ENCODE measurements around the gene SGSM1. TPM values are rescaled to one million over a fixed set of nuclear protein-coding genes. Genes with fewer than 3 reads are reported as not detected.

Gene SGSM1
- polyA plus RNA-seq (2013), result 0.04 and 0.08 TPM in 2 replicates

GRCh38 chr22:24805790-24806662 lies at the start of gene SGSM1:
TSS of gene SGSM1 (plus strand) at chr22:24806211. CDS start at chr22:24806326, 115 bp downstream.
- H2AK5ac ChIP-seq (ENCODE audit: low read length), result no peak within 1 kb of the TSS
- H4K8ac ChIP-seq (ENCODE audit: low read depth, low read length), result peak within 1 kb of the TSS; percentile 40
- H4K12ac ChIP-seq (ENCODE audit: low read depth, low read length), result peak within 1 kb of the TSS; percentile 28
- no peak within 1 kb of the TSS for H2BK120ac ChIP-seq (ENCODE audit: insufficient read depth, low read length, poor library complexity)
- peaks cover 2% of the 10 kb centered on the region for H3K79me1 ChIP-seq (ENCODE audit: low read length)
- DNase-seq, result peak; percentile 65 to 84
- H3K23ac ChIP-seq (ENCODE audit: low read length), result no peak within 1 kb of the TSS
- peaks cover 0 to 2% of the 10 kb centered on the region in 2 experiments for H3K4me1 ChIP-seq (ENCODE audit: control insufficient read depth in 1 of 2, insufficient read depth in 2 of 2, low read length in 2 of 2)
- H3K9me3 ChIP-seq (ENCODE audit: insufficient read depth, low read depth, low read length), result no peaks in the 10 kb centered on the region
- H3K27ac ChIP-seq (ENCODE audit: low read depth, low read length), result no peak within 1 kb of the TSS
- H3K4me3 ChIP-seq (ENCODE audit: low read depth, low read length), result peak within 1 kb of the TSS; percentile 69
- peak within 1 kb of the TSS; percentile 79 for H3K4me2 ChIP-seq (ENCODE audit: low read length)
- no peak within 1 kb of the TSS for H3K18ac ChIP-seq (ENCODE audit: low read length)
- no peak within 1 kb of the TSS for H2BK12ac ChIP-seq (ENCODE audit: low read length)
- H3K4ac ChIP-seq (ENCODE audit: low read depth, low read length), result no peak within 1 kb of the TSS
- no peaks in the 10 kb centered on the region for H3K79me2 ChIP-seq (ENCODE audit: control insufficient read depth, insufficient read depth, low read length, poor library complexity)
- H4K91ac ChIP-seq (ENCODE audit: low read depth, low read length), result no peak within 1 kb of the TSS
- no peak within 1 kb of the TSS for H3K14ac ChIP-seq (ENCODE audit: low read length)
- peak within 1 kb of the TSS; percentile 73 for H2AFZ ChIP-seq (ENCODE audit: insufficient read depth, low read length, poor library complexity)
- H2BK5ac ChIP-seq (ENCODE audit: low read depth, low read length, poor library complexity), result no peak within 1 kb of the TSS
- no peak within 1 kb of the TSS for H3K9ac ChIP-seq (ENCODE audit: low read length)
- no peaks in the 10 kb centered on the region for H3K27me3 ChIP-seq (ENCODE audit: insufficient read depth, low read length)
- WGBS (ENCODE audit: extremely low coverage, insufficient coverage, insufficient read length), result no CpG with 5 or more reads among the region's 80 CpGs
- no peaks in the 10 kb centered on the region for H3K36me3 ChIP-seq (ENCODE audit: control insufficient read depth in 1 of 2, insufficient read depth in 2 of 2, low read length in 2 of 2)

DNA sequence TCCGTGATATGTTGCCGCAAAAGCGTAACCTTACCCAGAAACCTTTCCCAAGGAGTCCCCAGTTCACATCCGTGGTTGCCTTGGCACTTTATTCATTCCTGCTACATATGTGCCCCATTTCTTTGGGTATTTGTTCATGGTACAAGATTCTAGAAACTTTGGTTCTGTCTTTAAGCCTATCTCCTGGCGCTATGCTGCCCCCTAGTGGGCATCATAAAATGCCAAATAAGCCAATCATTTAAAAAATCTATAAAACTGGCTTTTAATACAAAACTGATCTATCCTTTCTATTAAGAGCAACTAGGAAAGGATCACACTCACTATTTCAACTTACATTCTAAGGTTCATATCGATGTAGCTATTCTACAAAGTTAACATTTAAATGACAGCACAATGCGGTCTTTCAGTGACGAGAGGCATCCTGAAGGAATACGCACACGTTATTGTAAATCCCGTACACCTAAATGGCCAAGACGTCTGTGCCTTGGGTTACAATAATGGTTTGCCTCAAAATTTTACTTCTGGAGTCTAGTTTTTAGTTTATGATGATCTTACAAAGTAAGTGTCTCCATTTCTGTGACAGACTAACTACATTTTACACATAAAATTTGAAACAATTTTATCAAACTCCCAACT lies 47.7 kb upstream of the SGSM1 start:
- no peak overlapping the region for H3K4ac ChIP-seq (ENCODE audit: low read depth, low read length)
- no peak overlapping the region for H2AFZ ChIP-seq (ENCODE audit: insufficient read depth, low read length, poor library complexity)
- H3K79me2 ChIP-seq (ENCODE audit: control insufficient read depth, insufficient read depth, low read length, poor library complexity), result no peaks in the 10 kb centered on the region
- no peak overlapping the region for H2BK12ac ChIP-seq (ENCODE audit: low read length)
- H3K4me2 ChIP-seq (ENCODE audit: low read length), result no peak overlapping the region
- H4K91ac ChIP-seq (ENCODE audit: low read depth, low read length), result no peak overlapping the region
- peak; percentile 31 to 72 for DNase-seq
- no peak overlapping the region for H2BK5ac ChIP-seq (ENCODE audit: low read depth, low read length, poor library complexity)
- no peak overlapping the region for H4K12ac ChIP-seq (ENCODE audit: low read depth, low read length)
- H3K9me3 ChIP-seq (ENCODE audit: insufficient read depth, low read depth, low read length), result no peaks in the 10 kb centered on the region
- H3K79me1 ChIP-seq (ENCODE audit: low read length), result no peaks in the 10 kb centered on the region
- H3K14ac ChIP-seq (ENCODE audit: low read length), result no peak overlapping the region
- H3K27me3 ChIP-seq (ENCODE audit: insufficient read depth, low read length), result no peaks in the 10 kb centered on the region
- no peak overlapping the region for H3K23ac ChIP-seq (ENCODE audit: low read length)
- no peak overlapping the region for H3K18ac ChIP-seq (ENCODE audit: low read length)
- H3K4me1 ChIP-seq (ENCODE audit: control insufficient read depth in 1 of 2, insufficient read depth in 2 of 2, low read length in 2 of 2), result no peaks in the 10 kb centered on the region
- H2AK5ac ChIP-seq (ENCODE audit: low read length), result no peak overlapping the region
- no peak overlapping the region for H2BK120ac ChIP-seq (ENCODE audit: insufficient read depth, low read length, poor library complexity)
- no peak overlapping the region for H4K8ac ChIP-seq (ENCODE audit: low read depth, low read length)
- no CpG with 5 or more reads among the region's 12 CpGs for WGBS (ENCODE audit: extremely low coverage, insufficient coverage, insufficient read length)
- H3K36me3 ChIP-seq (ENCODE audit: control insufficient read depth in 1 of 2, insufficient read depth in 2 of 2, low read length in 2 of 2), result no peaks in the 10 kb centered on the region
- no peak overlapping the region for H3K27ac ChIP-seq (ENCODE audit: low read depth, low read length)
- no peak overlapping the region for H3K9ac ChIP-seq (ENCODE audit: low read length)
- H3K4me3 ChIP-seq (ENCODE audit: low read depth, low read length), result no peak overlapping the region

DNA sequence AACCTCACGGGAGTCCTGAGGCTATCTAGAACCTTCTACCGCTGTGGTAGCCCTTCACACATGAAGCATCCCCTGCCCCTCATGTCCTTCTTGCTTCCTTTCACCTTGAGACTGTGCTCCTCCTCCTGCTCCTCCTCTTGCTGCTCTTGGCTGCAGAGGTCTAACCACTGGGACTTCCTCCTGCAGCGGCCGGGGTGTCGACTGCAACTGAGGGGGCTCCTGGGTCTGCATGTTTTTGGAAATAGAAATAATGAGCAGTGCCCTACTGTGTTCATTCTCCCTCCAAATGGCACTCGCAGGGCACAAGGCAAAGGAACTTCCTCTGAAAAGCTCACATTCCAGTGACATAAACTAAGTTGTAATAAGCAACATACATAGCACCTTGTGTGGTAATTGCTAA lies 46.2 kb upstream of the SGSM1 start:
- no peak overlapping the region for H3K18ac ChIP-seq (ENCODE audit: low read length)
- no peak for DNase-seq
- no CpG with 5 or more reads among the region's 6 CpGs for WGBS (ENCODE audit: extremely low coverage, insufficient coverage, insufficient read length)
- no peak overlapping the region for H3K4me2 ChIP-seq (ENCODE audit: low read length)
- H2AFZ ChIP-seq (ENCODE audit: insufficient read depth, low read length, poor library complexity), result no peak overlapping the region
- H3K9me3 ChIP-seq (ENCODE audit: insufficient read depth, low read depth, low read length), result no peaks in the 10 kb centered on the region
- no peak overlapping the region for H3K14ac ChIP-seq (ENCODE audit: low read length)
- H3K4me3 ChIP-seq (ENCODE audit: low read depth, low read length), result no peak overlapping the region
- H3K27ac ChIP-seq (ENCODE audit: low read depth, low read length), result no peak overlapping the region
- H3K79me1 ChIP-seq (ENCODE audit: low read length), result no peaks in the 10 kb centered on the region
- H4K12ac ChIP-seq (ENCODE audit: low read depth, low read length), result no peak overlapping the region
- no peaks in the 10 kb centered on the region for H3K79me2 ChIP-seq (ENCODE audit: control insufficient read depth, insufficient read depth, low read length, poor library complexity)
- H3K27me3 ChIP-seq (ENCODE audit: insufficient read depth, low read length), result no peaks in the 10 kb centered on the region
- no peak overlapping the region for H2BK12ac ChIP-seq (ENCODE audit: low read length)
- no peak overlapping the region for H3K4ac ChIP-seq (ENCODE audit: low read depth, low read length)
- H3K4me1 ChIP-seq (ENCODE audit: control insufficient read depth in 1 of 2, insufficient read depth in 2 of 2, low read length in 2 of 2), result no peaks in the 10 kb centered on the region
- H3K23ac ChIP-seq (ENCODE audit: low read length), result no peak overlapping the region
- H3K36me3 ChIP-seq (ENCODE audit: control insufficient read depth in 1 of 2, insufficient read depth in 2 of 2, low read length in 2 of 2), result no peaks in the 10 kb centered on the region
- no peak overlapping the region for H3K9ac ChIP-seq (ENCODE audit: low read length)
- no peak overlapping the region for H2AK5ac ChIP-seq (ENCODE audit: low read length)
- H2BK5ac ChIP-seq (ENCODE audit: low read depth, low read length, poor library complexity), result no peak overlapping the region
- H4K8ac ChIP-seq (ENCODE audit: low read depth, low read length), result no peak overlapping the region
- no peak overlapping the region for H4K91ac ChIP-seq (ENCODE audit: low read depth, low read length)
- no peak overlapping the region for H2BK120ac ChIP-seq (ENCODE audit: insufficient read depth, low read length, poor library complexity)

DNA sequence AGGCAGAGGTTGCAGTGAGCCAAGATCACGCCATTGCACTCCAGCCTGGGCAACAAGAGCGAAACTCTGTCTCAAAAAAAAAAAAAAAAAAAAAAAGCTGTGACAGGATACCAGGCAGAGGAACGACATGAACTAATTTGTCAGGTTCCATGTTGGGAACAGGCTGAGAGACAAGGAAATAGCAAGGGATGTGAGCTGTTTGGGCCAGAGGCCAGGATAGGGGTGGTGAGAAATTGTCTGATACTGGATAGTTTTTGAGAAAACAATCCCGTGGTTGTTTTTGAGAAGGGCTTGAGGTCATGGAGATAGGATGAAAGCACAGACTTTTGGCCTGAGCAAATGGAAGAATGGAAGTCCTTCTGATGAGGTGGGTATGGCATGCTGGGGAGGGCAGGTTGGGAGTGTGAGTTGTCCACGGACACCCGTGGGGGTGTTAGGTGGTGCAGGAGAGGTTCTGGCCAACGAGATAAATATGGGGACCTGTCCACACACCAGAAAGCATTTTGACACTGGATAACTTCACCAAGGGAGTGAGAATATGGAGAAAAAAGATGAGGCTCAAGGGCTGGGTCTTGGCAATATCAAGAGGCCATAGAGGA lies 45.2 kb upstream of the SGSM1 start:
- no peak overlapping the region for H2AK5ac ChIP-seq (ENCODE audit: low read length)

More for the DNA sequence above, 45.2 kb upstream of the SGSM1 start:
- Histone ChIP-seq H3K79me2 (ENCODE audit: control insufficient read depth, insufficient read depth, low read length, poor library complexity) (no peaks in the 10 kb centered on the region), H3K4me2 (ENCODE audit: low read length) (no peak overlapping the region), H3K4ac (ENCODE audit: low read depth, low read length) (no peak overlapping the region), H3K4me1 (ENCODE audit: control insufficient read depth in 1 of 2, insufficient read depth in 2 of 2, low read length in 2 of 2) (no peaks in the 10 kb centered on the region), H2BK120ac (ENCODE audit: insufficient read depth, low read length, poor library complexity) (no peak overlapping the region), H2BK5ac (ENCODE audit: low read depth, low read length, poor library complexity) (no peak overlapping the region), H4K8ac (ENCODE audit: low read depth, low read length) (no peak overlapping the region), H3K79me1 (ENCODE audit: low read length) (no peaks in the 10 kb centered on the region), H4K12ac (ENCODE audit: low read depth, low read length) (no peak overlapping the region), H4K91ac (ENCODE audit: low read depth, low read length) (no peak overlapping the region), H3K27me3 (ENCODE audit: insufficient read depth, low read length) (no peaks in the 10 kb centered on the region), H3K18ac (ENCODE audit: low read length) (no peak overlapping the region), H3K14ac (ENCODE audit: low read length) (no peak overlapping the region), H3K23ac (ENCODE audit: low read length) (no peak overlapping the region), H3K9me3 (ENCODE audit: insufficient read depth, low read depth, low read length) (no peaks in the 10 kb centered on the region), H3K4me3 (ENCODE audit: low read depth, low read length) (no peak overlapping the region), H3K36me3 (ENCODE audit: control insufficient read depth in 1 of 2, insufficient read depth in 2 of 2, low read length in 2 of 2) (no peaks in the 10 kb centered on the region), H3K27ac (ENCODE audit: low read depth, low read length) (no peak overlapping the region), H2AFZ (ENCODE audit: insufficient read depth, low read length, poor library complexity) (no peak overlapping the region), H2BK12ac (ENCODE audit: low read length) (no peak overlapping the region), H3K9ac (ENCODE audit: low read length) (no peak overlapping the region)
- WGBS (ENCODE audit: extremely low coverage, insufficient coverage, insufficient read length), result no CpG with 5 or more reads among the region's 7 CpGs
- DNase-seq, result no peak

Measured in trophoblast cell (in vitro differentiated cells and primary cell).